Stimulated activated CD4-positive, alpha-beta T cell treated with anti-CD3 and anti-CD28 coated beads, Interleukin-12 subunit alpha, Interleukin-12 subunit beta, amount 100 ng/mL, for 4 hours (primary cell): Measurements from ENCODE around the gene MAN1A2.
"Not testable (repeated sequence)": the region's sequence is repeated elsewhere in the genome, so short reads cannot be mapped to it uniquely, and the experiment has no call there.

ENCODE experiments used
- DNase-seq: peaks from one replicate; pipeline ENCODE4 v3.0.0-alpha.2; 2020

The MAN1A2 gene

DNA sequence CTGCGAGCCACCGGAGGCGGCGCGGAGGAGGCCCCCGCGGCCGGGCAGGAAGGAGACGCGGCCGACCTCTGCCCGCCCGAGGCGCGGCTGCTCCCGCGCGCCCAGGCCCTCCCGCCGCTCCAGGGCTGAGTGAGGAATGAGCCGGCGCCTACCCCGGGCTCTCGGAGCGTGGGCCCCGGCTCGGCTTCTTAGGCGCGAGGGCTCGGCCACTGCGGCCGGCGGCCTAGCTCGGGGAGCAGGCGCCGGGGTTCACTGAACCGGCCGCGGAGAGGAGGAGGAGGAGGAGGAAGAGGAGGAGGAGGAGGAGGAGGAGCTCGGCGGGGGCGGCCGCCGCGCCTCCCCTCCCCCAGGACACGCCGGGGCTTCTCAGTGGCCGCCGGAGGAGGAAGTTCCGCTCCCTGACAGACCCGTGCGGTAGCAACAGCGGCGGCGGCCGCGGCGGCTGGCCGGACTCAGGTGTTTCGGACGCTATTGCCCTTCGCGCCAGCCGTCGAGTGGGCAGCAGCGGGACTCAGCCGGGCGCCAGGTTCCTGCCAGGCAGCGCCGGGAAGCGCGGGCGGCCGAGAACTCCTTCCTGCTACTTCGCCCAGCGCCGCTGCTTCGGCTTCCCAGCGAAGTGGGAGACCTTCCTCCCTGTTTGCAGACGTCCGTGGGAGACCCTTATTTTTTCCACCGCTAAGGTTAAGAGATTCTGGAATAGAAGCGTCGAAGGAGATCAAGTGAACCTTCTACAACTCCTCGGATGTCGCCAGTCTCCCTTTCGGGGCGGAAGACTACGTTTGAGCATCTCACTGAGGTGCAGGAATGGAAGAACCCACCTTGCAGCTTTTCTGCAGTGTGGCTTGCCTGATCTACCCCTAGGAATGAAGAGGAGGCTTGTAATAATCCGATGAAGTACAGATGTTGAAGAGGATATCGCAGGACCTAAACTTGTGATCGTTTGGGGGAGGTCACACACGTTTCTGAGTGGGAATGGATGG is at the start of gene MAN1A2:
TSS of gene MAN1A2 (plus strand) at position 404 of the 980 bp plus-strand sequence. CDS start 735 bp downstream, outside the sequence.
- peak; percentile 74 for DNase-seq

DNA sequence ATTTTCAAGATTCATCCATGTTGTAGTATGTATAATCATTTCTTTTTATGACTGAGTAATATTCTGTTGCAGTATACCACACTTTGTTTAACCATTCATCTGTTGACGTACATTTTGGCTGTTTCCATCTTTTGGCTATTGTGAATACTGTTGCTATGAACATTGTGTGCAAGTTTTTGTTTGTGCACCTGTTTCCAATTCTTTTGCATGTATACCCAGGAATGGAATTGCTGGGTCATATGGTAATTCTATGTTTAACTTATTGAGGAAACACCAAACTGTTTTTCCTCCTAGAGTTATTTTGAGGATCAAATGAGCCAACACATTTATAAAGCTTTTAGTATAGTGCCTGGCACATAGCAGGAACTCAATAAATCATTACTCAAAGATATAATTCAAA is 49.2 kb upstream of the MAN1A2 start:
- DNase-seq = no peak

DNA sequence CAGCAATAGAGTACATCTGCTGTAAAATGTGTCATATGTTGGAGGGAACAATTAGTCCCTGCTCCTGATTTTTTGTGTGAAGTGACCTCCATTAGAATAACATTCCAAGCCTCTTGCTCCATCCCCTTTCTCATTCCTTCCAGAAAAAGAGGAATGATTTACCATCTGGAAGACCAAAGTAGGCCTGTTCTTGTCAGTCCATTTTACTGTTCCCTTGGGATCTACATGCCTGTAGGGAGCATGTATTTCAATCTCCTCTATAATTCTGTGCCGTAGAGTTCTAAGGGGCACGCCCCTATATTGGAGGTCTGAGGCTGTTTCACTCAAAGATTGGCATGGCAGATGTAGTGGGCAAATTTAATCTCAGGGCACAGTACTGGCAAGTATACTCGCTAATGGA is 48.8 kb upstream of the MAN1A2 start:
- DNase-seq = no peak

DNA sequence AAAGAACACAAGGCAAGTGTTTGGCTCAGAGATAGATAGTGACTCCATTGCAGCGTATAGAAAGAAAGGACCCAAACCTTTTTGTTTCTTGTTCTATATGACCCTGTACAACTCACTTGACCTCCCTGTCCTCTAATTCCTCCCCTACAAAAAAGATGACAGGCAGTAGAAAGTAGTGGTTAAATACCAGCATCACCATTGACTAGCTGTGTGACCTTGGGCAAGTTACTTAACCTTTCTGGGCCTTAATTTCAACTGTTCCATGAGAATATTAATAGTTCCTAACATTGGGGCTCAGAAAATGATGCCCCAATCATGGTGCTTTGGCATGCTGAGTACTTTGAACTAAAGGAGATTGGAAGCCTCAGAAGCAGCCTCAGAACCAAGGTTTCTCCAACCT is 46.7 kb upstream of the MAN1A2 start:
- DNase-seq = no peak

DNA sequence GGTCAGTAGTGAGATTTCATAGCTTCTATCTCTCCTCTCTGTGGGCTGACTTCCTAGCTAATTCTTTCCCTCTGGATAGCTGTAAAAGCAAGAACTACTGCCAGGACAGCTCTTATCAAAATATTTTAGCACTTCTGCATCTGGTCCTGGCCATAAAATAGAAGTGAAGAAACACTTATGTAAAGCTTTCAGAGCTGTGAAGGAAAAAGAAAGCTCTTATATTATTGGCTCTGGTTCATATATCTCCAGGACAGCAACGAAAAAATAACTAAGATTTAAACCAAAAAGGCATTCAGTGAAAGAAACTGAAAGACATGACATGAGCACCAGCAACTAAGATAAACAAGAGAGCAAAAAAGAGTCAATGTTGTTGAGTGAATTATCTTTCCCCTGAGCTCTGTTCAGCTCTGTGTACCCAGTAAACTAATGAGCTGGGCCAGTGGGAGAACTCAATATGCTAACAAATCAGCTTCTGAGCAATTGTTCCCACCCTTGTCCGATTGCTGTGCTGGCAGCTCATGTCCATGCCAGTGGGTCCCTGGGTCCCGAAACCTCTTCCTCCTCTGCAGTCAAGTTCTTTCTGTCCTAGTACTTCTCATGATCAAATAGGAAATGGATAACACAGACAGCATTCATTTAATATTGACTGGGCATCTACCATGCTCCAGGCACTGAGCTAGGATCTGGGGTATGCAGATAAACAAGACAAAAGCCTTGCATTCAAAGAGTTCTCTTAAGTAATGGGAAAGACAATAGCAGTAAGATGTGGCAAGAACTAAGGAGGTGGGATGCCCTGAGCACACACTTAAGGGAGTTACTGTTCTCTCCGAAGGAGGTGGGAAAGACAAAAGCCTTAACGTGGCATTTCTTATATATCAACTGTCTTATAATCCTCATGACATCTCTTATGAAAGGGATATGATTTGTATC is 45.3 kb upstream of the MAN1A2 start:
- no peak for DNase-seq

DNA sequence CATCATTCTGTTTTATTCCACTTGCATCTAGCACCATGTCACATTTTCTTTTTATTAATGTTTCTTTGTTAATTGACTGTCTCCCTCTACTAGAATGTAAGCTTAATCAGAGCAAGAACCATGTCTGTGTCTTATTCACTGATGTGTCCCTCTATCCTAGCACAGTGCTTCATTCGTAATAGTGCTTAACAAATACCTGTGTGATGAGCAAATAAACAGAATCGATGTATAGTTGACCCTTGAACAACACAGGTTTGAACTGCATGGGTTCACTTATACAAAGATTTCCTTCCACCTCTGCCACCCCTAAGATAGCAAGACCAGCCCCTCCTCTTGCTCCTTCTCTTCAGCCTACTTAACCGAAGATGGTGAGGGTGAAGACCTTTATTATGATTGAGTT is 42.9 kb upstream of the MAN1A2 start:
- DNase-seq = no peak

DNA sequence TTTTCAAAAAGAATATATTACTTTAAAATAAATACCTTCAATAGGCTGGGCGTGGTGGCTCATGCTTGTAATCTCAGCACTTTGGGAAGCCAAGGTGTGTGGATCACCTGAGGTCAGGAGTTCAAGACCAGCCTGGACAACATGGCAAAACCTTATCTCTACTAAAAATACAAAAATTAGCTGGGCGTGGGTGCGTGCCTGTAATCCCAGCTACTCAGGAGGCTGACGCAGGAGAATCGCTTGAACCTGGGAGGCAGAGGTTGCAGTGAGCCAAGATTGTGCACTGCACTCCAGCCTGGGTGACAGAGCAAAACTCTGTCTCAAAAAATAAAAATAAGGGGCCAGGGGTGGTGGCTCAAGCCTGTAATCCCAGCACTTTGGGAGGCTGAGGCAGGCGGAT is 41.2 kb upstream of the MAN1A2 start:
- DNase-seq = not testable (repeated sequence)

DNA sequence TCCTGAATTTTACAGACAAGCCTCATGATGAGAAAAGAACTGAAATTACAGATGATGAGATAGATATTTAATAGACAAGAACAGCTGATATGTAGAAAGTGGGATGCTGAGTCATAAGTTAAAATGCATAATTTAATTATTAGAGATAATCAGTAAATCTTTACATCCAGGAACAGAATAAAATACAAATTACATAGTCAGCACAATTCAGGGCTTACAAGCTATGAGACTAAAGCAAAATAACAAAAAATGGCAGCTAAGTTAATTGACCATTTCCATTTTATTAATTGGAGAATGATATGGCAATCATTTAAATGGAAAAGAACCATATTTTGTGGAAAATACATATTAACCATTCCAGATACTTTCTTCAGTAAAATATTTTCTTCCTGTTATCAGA is 40.2 kb upstream of the MAN1A2 start:
- DNase-seq = no peak

DNA sequence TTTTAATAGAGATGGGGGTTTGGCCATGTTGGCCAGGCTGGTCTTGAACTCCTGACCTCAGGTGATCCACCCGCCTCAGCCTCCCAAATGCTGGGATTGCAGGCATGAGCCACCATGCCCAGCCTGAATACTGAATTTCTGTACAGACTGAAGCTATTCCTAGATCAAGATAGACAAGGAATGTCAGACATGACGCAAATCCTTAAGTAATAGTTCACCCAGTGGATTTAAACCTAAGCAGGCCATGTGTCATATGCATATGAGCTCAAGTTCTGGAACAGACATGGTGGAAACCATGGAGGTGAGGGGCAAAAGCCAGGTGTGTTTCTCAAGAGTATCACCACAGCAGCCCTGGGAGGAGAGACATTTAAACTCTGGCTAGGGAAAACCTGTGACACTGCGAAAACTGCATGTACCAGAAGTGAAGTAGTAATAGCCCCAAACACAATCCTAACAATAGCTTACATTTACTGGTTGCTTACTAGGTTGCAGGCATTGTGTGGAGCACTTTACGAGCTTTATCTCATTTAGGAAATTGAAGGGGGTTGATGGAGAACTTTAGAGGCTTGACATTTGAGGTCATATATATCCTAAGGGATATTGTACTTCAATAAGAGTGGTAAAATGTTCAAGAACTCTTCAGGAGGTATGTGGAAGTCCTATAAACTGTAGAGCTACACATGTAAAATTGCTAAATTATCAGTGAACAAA is 31.7 kb upstream of the MAN1A2 start:
- no peak for DNase-seq

DNA sequence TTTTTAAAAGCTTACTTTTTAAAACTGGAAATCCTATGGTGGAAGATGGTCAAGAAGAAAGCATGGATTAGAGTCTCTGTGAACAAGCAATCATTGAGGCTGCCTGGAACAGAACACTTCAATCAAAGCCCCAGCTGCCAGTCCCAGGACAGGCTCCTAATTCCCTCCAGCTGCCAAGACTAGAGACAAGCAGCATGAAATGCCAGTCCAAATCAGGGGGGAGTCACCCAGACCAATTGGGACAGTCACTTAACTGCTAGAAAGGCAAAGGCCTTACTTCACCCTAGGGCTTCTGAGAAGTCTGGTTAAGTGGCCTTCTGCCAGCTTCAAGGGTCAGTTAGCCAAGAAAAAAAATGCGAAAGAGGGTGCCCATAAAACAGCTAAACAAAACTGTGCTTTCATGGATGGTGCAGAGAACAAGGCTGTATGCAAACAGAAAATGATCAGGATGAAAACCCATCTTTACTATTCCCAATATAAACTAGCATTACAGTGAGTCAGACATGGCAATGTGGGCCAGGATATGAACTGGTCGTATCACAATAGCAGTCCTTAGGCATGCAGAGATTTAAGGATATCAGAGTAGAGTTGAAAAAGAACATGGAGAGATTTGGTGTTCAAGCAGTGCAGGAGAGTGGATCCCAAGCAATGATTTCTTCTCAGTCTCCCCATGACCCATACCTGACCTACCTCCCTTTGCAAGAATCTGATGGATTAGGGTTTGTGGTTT is 31.0 kb upstream of the MAN1A2 start:
- no peak for DNase-seq

DNA sequence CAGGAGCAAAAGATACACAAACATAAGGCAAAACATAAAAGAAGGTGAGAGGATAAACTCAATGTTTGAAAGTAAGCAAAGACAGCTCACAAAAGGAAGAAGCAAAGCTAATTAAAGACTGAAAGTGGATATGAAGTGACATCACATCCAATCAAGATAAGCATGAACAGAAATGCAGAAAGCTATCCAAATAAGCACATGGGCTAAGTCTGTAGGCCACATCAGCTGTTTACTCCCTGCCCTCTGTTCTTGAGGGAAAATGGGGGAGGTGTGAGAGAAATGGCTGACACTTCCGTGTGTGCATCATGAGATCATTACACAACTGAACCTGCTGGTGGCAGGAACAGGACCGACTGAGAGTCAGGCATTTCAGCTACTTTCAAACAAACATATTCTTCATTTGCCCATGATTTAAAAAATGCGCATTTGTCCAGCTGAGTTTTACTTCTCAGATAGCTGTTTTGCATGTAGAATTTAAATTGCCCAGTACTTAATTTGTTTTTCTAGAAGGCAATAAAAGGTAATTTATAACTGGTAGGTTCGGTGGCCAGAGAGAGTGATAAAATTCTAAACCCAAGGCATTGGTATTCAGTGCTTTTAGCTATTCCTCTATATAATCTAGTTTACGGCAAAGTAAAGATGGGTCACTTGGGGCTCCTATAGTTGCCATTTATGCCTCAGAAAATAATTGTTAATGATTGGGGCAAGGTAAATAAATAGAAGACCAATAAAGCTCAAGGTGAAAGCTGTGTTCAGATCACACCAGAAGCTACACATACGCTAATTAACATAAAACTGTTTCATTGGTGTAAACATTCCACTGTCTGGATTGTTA is 27.2 kb upstream of the MAN1A2 start:
- no peak for DNase-seq

DNA sequence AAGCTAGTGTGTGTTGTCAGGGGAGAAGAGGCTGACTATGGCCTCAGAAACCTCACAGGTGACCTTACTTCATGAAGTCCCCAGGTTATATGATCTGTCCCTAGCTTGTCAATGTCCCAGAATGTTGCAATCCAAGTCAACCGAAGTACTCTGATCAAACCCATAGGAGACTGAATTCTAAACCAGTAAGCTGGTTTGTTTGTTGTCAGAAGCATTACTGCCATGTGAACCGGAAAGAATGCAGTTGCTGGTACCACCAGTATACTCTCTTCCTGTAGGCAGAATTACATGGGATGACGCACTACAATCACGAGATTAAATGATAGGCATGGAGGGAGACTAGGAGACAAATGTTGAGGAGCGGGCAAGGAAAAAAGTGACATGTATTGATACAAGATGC is 26.1 kb upstream of the MAN1A2 start:
- no peak for DNase-seq

DNA sequence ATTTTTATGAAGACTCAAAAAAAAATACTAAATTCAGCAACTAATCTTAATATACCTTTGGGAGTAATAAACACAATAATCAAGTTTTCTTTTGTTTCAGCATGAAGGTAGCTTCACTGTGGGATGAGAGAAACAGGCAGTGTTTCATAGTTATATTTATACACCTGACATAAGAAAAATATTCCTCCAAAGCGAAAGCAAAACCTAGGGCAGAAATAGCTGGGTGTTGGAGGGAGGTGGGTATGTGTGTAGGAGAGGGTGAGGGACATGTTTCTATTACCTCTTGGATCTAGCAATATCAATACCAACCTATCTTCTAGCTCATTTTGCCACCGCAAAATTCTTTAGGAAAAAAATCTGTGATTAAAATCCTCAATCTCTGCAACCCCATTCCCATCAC is 24.9 kb upstream of the MAN1A2 start:
- DNase-seq = no peak

DNA sequence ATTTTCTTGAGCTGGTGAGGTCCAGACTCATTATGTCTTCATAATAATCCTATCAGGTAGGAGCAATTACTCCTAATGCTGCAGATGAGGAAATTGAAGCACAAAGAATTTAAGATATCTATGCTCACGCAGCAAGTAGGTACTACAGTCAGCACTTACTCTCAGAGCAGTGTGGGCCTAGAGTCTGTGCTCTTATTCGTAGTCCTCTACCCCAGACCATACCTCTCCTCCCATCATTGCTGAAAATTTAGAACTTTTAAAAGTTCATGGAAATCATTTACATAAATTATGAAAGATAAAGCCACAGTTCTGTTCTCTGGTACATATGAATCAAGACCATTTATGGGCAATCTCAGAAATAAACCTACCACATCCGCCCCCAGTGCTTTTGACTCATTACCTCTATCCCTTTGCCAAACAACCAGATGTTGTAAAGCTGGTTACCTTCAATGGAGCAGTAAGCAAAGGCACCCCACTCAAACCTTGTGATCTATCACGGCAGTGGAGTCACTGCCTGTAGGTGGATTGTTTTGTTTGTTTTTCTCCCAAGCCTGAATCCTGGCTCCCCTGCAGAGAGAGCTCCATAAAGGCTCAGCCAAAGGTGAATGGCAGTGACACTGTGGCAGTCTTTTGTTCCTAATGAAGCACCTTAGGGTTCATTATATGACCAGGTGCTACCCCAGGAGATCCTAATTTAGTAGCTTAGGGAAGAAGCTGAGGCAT is 20.9 kb upstream of the MAN1A2 start:
- DNase-seq = no peak

DNA sequence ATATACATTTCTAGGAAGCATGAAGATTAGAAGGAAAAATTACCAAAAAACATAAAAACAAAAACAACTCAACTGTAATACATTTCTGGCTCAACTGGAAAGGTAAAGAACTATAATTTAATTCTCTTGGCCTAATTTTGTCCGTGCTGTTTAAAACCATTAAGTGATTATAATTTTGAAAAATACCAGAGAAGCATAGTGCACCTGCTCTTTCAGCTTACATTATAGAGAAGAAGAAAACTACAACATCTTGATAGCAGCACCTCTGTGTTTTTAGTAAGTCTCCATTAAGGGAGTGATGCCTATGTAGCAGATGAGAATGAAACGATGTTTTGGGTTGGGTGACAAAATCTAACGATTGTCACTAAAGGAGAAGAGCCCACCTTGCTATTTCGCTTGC is 19.3 kb upstream of the MAN1A2 start:
- DNase-seq = no peak

DNA sequence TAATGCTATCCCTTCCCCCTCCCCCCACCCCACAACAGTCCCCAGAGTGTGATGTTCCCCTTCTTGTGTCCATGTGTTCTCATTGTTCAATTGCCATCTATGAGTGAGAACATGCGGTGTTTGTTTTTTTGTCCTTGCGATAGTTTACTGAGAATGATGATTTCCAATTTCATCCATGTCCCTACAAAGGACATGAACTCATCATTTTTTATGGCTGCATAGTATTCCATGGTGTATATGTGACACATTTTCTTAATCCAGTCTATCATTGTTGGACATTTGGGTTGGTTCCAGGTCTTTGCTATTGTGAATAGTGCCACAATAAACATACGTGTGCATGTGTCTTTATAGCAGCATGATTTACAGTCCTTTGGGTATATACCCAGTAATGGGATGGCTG is 14.6 kb upstream of the MAN1A2 start:
- DNase-seq = not testable (repeated sequence)

DNA sequence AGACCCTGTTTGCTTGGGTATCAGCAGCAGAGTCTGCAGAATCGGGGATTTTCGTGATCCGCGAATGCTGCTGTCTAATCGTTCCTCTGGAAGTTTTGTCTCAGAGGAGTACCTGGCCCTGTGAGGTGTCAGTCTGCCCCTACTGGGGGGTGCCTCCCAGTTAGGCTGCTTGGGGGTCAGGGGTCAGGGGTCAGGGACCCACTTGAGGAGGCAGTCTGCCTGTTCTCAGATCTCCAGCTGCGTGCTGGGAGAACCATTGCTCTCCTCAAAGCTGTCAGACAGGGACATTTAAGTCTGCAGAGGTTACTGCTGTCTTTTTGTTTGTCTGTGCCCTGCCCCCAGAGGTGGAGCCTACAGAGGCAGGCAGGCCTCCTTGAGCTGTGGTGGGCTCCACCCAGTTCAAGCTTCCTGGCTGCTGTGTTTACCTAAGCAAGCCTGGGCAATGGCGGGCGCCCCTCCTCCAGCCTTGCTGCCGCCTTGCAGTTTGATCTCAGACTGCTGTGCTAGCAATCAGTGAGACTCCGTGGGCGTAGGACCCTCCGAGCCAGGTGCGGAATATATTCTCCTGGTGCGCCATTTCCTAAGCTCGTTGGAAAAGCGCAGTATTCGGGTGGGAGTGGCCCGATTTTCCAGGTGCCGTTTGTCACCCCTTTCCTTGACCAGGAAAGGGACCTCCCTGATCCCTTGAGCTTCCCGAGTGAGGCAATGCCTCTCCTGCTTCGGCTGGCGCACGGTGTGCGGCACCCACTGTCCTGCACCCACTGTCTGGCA is 9.2 kb upstream of the MAN1A2 start:
- DNase-seq = not testable (repeated sequence)

DNA sequence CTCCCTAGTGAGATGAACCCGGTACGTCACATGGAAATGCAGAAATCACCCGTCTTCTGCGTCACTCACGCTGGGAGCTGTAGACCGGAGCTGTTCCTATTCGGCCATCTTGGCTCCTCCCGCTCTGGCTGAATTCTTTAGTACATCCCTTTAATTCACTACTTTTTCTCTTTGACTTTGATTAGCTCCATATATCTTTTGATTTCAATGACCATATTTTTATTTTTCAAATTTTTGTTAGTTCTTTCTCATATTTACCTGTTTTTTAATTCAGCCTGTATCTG is 8.7 kb upstream of the MAN1A2 start:
- DNase-seq = not testable (repeated sequence)

DNA sequence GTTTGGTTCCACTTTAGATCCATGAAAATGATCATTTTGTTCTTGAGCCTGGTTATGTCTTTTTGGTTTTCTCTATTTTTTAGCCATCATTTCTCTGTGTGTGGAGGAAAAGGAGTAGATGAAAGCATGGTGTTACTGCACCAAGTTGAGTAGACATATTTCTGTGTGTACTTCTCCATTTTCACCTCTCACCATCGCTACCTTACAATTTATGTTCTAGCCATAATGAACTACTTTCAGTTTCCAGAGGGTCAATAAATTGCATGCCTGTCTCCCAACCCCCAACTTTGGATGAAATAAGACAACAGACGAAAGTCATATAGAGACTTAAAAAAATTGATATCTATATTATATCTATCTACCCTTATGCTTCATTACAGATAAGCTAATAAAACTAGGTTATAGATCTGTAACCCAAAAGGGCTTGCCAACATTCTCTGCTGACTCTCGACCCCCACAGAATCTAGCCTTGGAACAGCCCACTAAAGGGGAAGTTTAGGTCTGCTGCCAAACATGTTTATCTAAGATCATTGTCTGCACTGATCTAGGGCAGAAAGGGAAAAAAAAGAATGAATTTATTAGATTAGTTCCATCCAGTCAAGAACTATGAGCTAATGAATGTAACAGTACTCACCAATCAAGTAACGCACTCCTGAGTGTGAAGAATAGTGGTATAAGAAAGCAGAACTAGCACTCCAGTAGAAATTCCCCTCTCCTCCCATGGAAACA is 7.5 kb upstream of the MAN1A2 start:
- no peak for DNase-seq
